GM19467 (cell line): ENCODE data around the gene GADD45G.

Experiments used
- ATAC-seq: cut with Tn5 transposase; IDR thresholded peaks from one replicate; pipeline ENCODE4 v1.9.1; 2021; ENCODE audit warnings: mild to moderate bottlenecking, moderate library complexity; ENCODE audit not compliant: unreplicated experiment

Gene GADD45G

GRCh38 chr9:89608641-89609335, 4.0 kb downstream of the GADD45G start:
- ATAC-seq = no peak

DNA sequence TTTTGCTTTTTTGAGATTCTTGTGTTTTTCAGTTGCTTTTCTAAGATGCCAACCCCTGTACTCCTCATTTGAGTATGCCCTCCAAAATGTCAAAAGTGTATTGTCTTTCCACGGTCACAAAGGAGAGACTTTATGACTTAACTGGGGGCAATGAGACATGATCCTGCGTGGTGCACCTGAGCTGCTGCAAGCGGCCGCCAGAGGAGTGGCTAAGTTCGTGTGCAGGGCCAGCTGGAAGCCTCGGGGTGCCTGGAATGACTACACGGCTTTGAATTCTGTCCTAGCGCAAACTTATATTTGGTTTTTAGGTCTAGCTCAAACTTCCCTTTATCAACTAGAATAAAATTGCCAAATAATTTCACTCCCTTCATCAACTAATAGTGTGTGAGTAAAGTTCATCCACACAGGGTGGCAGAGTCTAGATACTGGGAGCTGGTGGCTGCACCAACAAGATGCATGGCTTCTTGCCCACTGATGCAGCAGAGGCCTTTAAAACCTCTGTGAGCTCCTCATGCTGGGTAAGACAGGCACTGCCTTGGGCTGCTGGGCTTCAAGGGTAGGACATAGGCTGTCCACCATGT, 4.7 kb downstream of the GADD45G start:
- ATAC-seq = no peak

DNA sequence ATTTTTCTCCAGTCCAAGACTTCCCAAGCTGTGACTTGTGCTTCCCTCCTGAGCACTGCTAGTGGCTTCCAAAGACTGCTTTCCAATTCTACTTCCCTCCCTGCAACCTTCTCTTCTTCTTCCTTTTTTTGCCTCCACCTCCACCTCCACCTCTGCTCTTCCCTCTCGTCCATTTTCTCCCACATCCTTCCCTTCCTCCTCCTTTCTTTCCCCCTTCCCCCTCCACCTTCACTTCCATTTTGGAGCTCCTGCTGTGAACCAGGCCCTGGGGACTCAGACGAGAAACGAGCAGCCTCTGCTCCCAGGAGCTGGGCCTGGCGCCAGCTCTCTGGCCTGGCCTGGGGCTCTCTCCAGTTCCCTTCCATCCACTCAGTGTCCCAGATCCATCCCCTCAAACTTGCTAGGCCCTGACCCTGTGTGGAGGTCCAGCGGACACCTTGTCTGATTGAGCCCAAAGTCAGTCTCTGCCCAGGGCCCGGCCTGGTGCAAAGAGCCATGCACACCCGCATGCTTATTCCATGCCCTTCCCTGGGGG, 5.6 kb downstream of the GADD45G start:
- no peak for ATAC-seq

- ATAC-seq = no peak
These were observed 6.6 kb downstream of the GADD45G start for GRCh38 chr9:89611425-89611824.

GRCh38 chr9:89612566-89613278, 7.9 kb downstream of the GADD45G start:
- ATAC-seq = no peak

DNA sequence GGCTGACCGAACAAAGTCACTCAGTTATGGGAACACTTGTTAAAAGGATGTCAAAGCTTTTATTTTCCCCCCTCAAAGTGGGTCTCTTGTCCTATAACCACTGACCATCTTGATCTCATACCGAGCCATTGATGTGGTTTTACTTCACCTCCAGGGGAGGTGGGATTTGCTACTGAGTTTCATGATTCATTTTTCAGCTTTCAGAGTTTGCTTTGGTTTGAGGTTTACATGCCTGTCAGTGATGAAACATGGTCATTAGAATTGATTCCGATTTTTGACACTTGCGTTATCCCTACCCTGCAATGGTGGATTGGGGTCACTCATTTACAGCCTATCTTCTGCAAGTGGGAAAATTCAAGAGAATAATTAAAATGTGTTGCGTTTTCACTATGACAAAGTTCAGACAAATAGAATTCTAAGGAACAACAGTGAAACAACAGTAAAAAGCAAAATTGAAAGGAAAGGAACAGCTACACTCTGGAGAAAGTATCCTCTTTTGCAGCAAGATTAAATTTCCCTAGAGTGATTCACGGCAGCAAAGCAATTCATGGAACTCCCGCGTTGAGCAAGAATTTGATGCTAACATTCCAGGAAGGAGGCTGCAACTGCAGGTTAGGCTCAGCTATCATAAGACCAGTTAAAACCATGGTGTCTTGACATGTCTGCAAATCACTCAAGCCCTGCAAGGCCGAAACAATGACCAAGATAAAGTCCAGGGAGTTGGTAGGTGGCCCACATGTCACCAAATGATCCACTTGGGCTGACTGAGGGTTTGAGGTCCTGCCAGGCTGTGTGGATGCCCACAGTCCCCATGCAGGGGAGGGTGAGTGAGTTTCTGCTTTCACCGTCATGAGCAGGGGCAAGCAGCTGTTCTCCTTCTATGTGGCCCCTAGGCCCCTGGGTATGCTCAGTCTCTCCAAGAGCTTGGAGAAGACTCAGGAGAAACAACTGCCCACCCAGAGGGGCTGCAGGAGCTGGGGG, 9.4 kb downstream of the GADD45G start:
- no peak for ATAC-seq

DNA sequence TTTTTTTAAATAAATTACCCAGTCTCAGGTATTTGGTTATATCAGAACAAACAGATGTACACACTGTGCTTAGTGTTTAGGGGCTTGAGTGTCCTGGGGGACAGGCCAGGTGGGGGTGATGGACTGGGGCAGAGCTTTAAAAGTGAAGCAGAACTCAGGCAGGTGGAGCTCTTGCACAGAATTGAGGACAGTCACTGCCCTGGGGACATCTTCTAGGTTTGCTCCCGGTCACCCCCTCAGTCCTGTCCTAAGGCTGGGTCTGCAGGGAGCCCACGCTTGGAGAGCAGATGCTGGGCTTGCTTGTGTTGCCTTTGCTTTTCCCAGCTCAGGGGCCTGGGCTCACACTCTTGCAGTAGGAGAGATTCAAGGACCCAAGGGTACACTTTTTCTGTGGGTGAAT, 10.8 kb downstream of the GADD45G start:
- no peak for ATAC-seq

- no peak for ATAC-seq
These were observed 11.6 kb downstream of the GADD45G start for GRCh38 chr9:89616411-89616810.

- no peak for ATAC-seq
These were observed 13.2 kb downstream of the GADD45G start for GRCh38 chr9:89617978-89618377.

GRCh38 chr9:89619019-89619418, 14.2 kb downstream of the GADD45G start:
- ATAC-seq = no peak

DNA sequence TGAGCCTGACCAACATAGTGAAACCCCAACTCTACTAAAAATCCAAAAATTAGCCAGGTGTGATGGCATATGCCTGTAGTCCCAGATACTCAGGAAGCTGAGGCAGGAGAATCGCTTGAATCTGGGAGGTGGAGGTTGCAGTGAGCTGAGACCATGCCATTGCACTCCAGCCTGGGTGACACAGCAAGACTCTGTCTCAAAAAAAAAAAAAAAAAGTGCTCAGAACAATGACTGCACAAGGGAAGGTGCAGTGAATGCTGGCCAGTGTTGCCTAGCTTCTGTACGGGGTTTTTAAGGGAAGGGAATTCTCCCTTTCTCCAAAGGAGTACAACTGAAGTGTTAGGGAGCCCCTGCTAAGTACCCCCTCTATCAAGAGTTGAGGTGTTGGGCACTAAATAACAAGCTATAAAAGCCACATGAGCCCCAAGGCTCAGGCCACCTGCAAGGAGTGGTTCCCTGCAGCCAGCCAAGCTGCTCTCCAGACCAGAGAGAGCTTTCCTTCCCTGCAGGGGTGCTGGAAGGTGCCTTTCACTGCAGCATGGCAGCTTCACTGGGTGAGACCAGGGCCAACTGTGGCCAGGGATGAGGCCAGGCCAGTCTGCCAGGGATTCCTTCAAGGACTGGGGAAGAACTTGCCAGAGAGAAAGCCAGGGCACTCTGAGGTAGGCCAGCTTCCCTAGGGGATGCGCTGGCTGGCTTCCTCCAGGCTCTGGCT, 14.8 kb downstream of the GADD45G start:
- no peak for ATAC-seq

- no peak for ATAC-seq
These were observed 16.2 kb downstream of the GADD45G start for GRCh38 chr9:89621031-89621430.

GRCh38 chr9:89621676-89622075, 16.9 kb downstream of the GADD45G start:
- no peak for ATAC-seq

- no peak for ATAC-seq
These were observed 18.4 kb downstream of the GADD45G start for GRCh38 chr9:89622933-89623861.

- ATAC-seq = no peak
These were observed 19.2 kb downstream of the GADD45G start for GRCh38 chr9:89623925-89624420.

DNA sequence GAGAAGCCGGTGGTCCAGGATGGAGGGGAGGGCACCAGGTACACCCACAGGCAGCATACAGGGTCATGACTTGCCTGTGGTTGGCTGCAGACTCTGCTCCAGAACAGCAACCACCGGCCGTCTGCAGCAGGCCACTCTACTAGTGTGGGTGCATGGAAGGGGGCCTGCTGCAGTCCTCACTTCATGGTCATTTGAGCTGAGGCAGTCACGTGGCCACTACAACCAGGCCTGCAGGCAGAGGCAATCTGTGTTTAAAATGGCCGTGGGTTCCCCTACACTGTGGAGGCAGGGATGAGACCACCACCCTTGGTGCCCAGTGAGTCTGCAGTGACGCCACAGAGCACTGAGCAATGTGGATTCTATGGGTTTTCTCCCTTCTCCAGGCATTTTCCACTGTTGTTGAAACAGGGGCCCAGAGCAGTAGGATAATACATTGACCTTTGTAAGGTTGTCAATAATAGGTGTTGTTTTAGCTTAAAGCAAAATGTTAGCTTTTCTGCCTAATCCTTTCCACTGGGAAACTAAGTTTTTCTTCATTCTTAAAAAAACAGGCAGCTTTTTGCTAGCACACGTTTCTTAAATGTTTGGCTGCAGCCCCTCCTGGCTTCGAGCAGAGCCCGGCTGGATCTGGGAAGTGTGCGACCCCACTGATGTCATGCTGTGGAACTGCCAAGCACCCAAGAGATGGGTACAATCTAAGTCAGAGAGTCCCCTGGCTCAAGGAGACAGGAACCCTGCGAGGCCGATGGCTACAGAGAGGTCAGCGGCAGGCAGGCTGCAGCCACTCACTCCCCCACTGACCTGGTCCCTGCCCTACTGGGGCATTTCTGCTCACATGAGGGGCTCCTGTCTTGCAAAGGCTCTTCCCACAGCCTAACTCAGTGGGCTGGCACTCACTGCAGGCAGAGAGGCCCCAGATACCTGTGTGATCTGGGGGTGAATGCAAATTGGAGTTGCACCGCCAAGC, 21.2 kb downstream of the GADD45G start:
- no peak for ATAC-seq

- no peak for ATAC-seq
These were observed 22.0 kb downstream of the GADD45G start for GRCh38 chr9:89626741-89627265.
